ENCODE results near the gene ARID3B.
"Not testable (repeated sequence)": the region's sequence is repeated elsewhere in the genome, so short reads cannot be mapped to it uniquely, and the experiment has no call there.

Gene ARID3B

DNA sequence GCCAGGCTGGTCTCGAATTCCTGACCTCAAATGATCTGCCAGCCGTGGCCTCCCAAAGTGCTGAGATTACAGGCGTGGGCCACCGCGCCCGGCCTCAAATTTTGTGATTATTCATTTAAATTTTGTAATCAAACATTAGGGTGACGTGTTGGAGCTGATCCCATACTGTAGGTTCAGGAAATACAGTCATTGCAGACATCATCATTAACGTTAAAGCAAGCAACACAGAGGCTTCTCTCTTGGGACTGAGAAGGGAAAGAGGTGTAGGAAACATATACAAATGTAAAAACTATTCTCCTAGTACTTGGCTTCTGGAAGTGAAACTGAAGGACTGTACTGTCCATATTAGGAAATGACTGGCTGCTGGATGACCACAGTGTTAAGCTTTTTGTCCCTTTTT lies 11.1 kb upstream of the ARID3B start:
- CTCF ChIA-PET, result interaction anchor here (1.0 kb wide), 1 partner anchor 16 kb away, joined by 3 read pairs; no protein-coding TSS in a partner anchor
- no peak for DNase-seq (ENCODE audit: extremely low spot score)
- POLR2A ChIA-PET, result interaction anchor here (1.1 to 1.7 kb wide), 2 partner anchors 11 to 85 kb away, joined by 4 to 11 read pairs; partner anchors contain the start of gene ARID3B
- TF ChIP-seq SP1 (IDR thresholded peaks at IDR 0.05), result no peak

DNA sequence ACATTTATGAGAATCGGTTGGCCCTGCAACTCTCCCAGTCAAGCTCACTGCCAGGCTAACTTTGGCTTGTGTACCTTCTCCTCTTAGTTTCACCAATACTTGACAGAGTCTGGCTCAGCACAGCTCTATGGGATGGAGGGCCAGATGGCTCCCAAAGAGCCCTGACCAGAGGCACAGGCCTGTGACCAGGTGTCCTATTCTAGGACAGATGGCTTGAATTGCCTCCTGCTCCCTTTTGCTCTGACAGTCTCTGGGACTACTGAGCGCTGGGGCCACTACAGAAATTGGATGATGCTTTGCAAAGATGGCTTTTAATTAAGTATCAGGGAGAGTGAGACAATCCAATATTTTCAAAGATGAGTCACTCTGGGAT lies 10.3 kb upstream of the ARID3B start:
- POLR2A ChIA-PET, result interaction anchor here (1.1 to 1.7 kb wide), 3 partner anchors 10 to 84 kb away, joined by 3 to 11 read pairs (median 4); partner anchors contain the start of gene ARID3B
- TF ChIP-seq TARDBP (IDR thresholded peaks at IDR 0.05), result no peak
- no peak for TF ChIP-seq BHLHE40 (IDR thresholded peaks at IDR 0.05; ENCODE audit: borderline replicate concordance)
- TF ChIP-seq FOXK2 (IDR thresholded peaks at IDR 0.05), result no peak
- TF ChIP-seq NFRKB (IDR thresholded peaks at IDR 0.05), result no peak
- TF ChIP-seq ZNF384 (IDR thresholded peaks at IDR 0.05), result no peak
- TF ChIP-seq FOXA1 (IDR thresholded peaks at IDR 0.05), result no peak
- no peak for TF ChIP-seq HDGF (IDR thresholded peaks at IDR 0.05; ENCODE audit: borderline replicate concordance)
- TF ChIP-seq FOXM1 (IDR thresholded peaks at IDR 0.05; ENCODE audit: borderline replicate concordance), result no peak
- no peak for TF ChIP-seq SUZ12 (IDR thresholded peaks at IDR 0.05)
- TF ChIP-seq, protein P1, sequence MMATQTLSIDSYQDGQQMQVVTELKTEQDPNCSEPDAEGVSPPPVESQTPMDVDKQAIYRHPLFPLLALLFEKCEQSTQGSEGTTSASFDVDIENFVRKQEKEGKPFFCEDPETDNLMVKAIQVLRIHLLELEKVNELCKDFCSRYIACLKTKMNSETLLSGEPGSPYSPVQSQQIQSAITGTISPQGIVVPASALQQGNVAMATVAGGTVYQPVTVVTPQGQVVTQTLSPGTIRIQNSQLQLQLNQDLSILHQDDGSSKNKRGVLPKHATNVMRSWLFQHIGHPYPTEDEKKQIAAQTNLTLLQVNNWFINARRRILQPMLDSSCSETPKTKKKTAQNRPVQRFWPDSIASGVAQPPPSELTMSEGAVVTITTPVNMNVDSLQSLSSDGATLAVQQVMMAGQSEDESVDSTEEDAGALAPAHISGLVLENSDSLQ (IDR thresholded peaks at IDR 0.05), result no peak
- no peak for TF ChIP-seq LEF1 (IDR thresholded peaks at IDR 0.05; ENCODE audit: borderline replicate concordance)
- DNase-seq (ENCODE audit: extremely low spot score), result no peak
- CTCF ChIA-PET, result interaction anchor here (0.5 to 1.0 kb wide), 2 partner anchors 15 to 44 kb away, joined by 3 read pairs; no protein-coding TSS in a partner anchor

DNA sequence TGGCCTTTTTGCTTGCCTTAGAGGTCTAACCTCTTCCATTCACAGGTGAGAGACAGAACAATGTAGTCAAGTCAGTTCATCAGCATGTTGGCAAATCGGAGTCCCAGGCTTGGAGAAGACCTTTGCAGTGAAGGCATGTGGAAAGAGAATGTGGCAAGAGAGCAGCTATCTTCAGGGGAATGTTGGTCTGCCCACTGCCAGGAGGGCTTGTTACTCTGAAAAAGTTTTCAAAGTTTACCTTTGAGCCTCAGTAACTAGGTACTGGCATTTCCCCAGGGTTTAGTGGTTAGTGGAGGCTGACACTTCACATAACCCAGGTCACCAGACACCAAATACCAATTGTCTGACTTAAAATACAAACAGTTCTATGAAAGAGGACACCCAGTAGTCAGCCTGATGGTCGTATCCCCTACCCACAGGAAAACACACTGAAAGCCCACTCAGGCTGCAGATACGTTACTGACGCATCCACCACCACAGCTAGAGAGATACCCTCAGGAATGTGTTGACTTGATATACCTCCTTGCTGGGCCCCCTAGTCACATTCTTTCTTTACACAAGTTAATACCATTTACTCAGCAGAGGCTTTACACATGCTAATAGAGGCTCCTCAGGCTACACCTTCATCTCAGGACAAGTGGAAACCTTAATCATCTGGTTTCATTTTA lies 9.7 kb upstream of the ARID3B start:
- POLR2A ChIA-PET, result interaction anchor here (1.0 to 1.7 kb wide), 4 partner anchors 9 to 84 kb away, joined by 3 to 11 read pairs (median 4); partner anchors contain the start of gene ARID3B
- CTCF ChIA-PET, result no interaction called here
- DNase-seq (ENCODE audit: extremely low spot score), result no peak
- TF ChIP-seq FOXK2 (IDR thresholded peaks at IDR 0.05), result no peak
- TF ChIP-seq TARDBP (IDR thresholded peaks at IDR 0.05), result no peak
- TF ChIP-seq LEF1 (IDR thresholded peaks at IDR 0.05; ENCODE audit: borderline replicate concordance), result no peak
- no peak for TF ChIP-seq NFRKB (IDR thresholded peaks at IDR 0.05)
- no peak for TF ChIP-seq ZNF384 (IDR thresholded peaks at IDR 0.05)
- TF ChIP-seq SUZ12 (IDR thresholded peaks at IDR 0.05), result no peak
- no peak for TF ChIP-seq FOXM1 (IDR thresholded peaks at IDR 0.05; ENCODE audit: borderline replicate concordance)
- no peak for TF ChIP-seq ARNT (IDR thresholded peaks at IDR 0.05)
- no peak for TF ChIP-seq SP1 (IDR thresholded peaks at IDR 0.05)
- TF ChIP-seq, protein P1 (IDR thresholded peaks at IDR 0.05), result no peak
- TF ChIP-seq FOXA1 (IDR thresholded peaks at IDR 0.05), result no peak
- TF ChIP-seq HDGF (IDR thresholded peaks at IDR 0.05; ENCODE audit: borderline replicate concordance), result no peak
- TF ChIP-seq CTBP1 (IDR thresholded peaks at IDR 0.05; ENCODE audit: borderline replicate concordance), result no peak
- no peak for TF ChIP-seq ELF4 (IDR thresholded peaks at IDR 0.05)
- no peak for TF ChIP-seq L3MBTL2 (conservative IDR thresholded peaks at IDR 0.05)
- no peak for TF ChIP-seq BHLHE40 (IDR thresholded peaks at IDR 0.05; ENCODE audit: borderline replicate concordance)

DNA sequence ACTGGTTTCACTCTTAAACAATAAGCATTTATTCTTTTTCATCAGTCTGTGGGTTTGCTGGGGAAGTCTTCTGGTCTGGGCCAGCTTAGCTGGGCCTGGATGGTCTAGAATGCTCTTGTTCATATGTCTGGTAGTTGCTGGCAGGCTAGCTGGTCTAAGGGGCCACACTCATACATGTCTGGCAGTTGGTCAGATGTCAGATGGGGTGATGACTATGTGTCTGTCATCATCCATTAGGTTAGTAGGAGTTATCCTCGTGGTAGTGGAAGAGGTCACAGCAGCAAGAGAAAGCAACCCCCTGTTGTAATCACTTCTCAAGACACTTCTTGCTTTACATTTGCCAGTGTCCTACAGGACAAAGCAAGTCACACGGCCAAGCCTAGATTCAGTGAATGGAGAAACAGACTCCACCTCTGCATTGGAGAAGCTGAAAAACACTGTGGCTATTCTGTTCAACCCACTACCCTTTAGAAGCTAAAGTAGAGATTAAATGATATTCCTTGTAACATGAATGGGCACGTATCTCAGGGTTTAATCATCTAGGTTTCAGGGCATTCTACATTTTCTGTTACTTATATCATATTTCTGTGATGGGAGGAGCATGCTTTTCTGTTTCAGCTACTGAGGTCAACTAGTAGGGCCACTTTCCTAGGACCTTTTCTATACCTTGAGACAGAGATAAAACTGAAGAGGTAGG lies 5.5 kb upstream of the ARID3B start:
- ChIA-PET POLR2A (no interaction called here), CTCF (interaction anchor here (0.6 kb wide), 2 partner anchors 33 to 163 kb away, joined by 3 read pairs; no protein-coding TSS in a partner anchor)
- no peak for DNase-seq (ENCODE audit: extremely low spot score)
- TF ChIP-seq FOXM1 (IDR thresholded peaks at IDR 0.05; ENCODE audit: borderline replicate concordance) (no peak), ZNF384 (IDR thresholded peaks at IDR 0.05) (no peak), FOXK2 (IDR thresholded peaks at IDR 0.05) (no peak), L3MBTL2 (conservative IDR thresholded peaks at IDR 0.05) (no peak), HDGF (IDR thresholded peaks at IDR 0.05; ENCODE audit: borderline replicate concordance) (no peak), BHLHE40 (IDR thresholded peaks at IDR 0.05; ENCODE audit: borderline replicate concordance) (no peak)
- TF ChIP-seq, protein P1 (IDR thresholded peaks at IDR 0.05), result no peak

DNA sequence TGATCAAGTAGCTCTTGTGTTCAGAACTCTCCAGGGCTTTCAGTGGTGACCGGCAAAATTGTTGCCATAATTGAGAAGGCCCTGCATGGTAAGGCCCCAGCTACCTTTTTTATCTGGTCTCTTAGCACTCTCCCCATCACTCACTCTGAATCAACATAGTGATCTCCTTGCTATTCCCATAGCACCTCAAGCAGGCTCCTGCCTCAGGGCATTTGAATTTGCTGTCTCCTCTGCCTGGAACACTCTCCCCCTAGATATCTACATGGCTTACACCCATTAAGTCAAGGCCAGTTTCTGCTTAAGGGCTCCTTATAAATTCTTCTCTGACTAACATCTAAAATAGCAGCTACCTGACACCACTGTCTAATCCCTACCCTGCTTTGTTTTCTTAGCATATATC lies 3.3 kb upstream of the ARID3B start:
- POLR2A ChIA-PET, result interaction anchor here (1.3 kb wide), 1 partner anchor 76 kb away, joined by 5 read pairs; the partner anchor contains the start of gene UBL7
- CTCF ChIA-PET, result no interaction called here
- TF ChIP-seq FOXA1 (IDR thresholded peaks at IDR 0.05) (no peak), FOXK2 (IDR thresholded peaks at IDR 0.05) (no peak), LEF1 (IDR thresholded peaks at IDR 0.05; ENCODE audit: borderline replicate concordance) (no peak), TARDBP (IDR thresholded peaks at IDR 0.05) (no peak), ZNF384 (IDR thresholded peaks at IDR 0.05) (no peak), BHLHE40 (IDR thresholded peaks at IDR 0.05; ENCODE audit: borderline replicate concordance) (no peak), HDGF (IDR thresholded peaks at IDR 0.05; ENCODE audit: borderline replicate concordance) (no peak), L3MBTL2 (conservative IDR thresholded peaks at IDR 0.05) (no peak), ARNT (IDR thresholded peaks at IDR 0.05) (no peak), FOXM1 (IDR thresholded peaks at IDR 0.05; ENCODE audit: borderline replicate concordance) (no peak), SUZ12 (IDR thresholded peaks at IDR 0.05) (no peak), CTBP1 (IDR thresholded peaks at IDR 0.05; ENCODE audit: borderline replicate concordance) (no peak), ELF4 (IDR thresholded peaks at IDR 0.05) (no peak), SP1 (IDR thresholded peaks at IDR 0.05) (no peak)
- TF ChIP-seq, protein P1 (IDR thresholded peaks at IDR 0.05), result no peak
- no peak for DNase-seq (ENCODE audit: extremely low spot score)

DNA sequence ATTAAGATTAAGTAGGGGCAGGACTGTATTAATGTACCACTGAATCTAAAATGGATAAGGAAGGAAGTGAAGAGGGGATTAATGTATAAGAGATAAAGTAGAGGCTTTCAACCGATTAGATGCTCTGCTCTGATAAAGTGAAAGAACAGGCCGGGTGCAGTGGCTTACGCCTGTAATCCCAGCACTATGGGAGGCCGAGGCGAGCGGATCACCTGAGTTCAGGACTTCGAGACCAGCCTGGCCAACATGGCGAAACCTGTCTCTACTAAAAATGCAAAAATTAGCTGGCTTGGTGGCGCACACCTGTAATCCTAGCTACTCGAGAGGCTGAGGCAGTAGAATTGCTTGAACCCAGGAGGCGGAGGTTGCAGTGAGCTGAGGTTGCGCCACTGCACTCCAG lies 1.5 kb upstream of the ARID3B start:
- CTCF ChIA-PET; DNase-seq (ENCODE audit: extremely low spot score): not testable (repeated sequence)
- POLR2A ChIA-PET, result interaction anchor here (1.6 to 5.1 kb wide), 3 partner anchors 77 to 121 kb away, joined by 3 to 70 read pairs (median 26); partner anchors contain the start of genes CLK3 and UBL7
